Measurements from ENCODE around the gene SHB.
"Not testable (repeated sequence)": the region's sequence is repeated elsewhere in the genome, so short reads cannot be mapped to it uniquely, and the experiment has no call there.

The SHB gene

DNA sequence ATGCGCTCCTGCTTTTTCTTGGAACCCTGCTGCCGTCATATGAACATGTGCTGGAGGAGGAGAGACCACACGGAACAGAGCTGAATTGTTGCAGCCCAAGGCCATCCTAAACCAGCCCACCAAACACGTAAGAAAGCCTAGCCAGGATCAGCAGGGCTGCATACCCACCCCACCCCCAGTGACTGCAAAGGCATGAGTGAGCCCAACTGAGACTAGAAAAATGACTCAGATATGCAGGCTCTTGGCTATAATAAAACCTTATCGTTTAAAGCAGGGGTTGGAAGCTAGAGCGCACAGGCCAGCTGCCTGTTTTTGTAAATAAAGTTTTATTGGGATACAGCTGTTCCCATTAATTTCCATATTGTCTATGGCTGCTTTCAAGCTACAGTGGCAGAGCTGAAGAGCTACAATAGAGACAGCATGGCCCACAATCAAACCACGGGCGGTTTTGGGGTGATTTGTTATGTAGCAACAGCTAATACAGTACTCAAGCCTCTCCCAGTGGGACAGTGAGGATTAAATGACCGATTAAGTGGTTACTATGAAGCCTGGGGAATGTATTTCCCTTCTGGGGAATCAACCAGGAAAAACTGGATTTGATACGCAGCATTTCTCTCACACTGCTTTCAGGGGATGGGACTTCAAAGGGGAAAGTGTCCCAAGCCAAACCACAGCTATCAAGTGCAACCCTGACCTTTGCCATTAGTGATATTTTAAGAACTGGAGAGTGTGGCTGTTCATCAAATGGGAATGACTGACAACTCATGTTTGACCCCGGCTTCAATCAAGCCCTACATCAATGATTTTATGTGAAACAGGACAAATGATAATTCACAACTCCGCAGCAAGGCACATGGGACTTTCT, 6.3 kb downstream of the SHB start:
- DNase-seq: no peak

DNA sequence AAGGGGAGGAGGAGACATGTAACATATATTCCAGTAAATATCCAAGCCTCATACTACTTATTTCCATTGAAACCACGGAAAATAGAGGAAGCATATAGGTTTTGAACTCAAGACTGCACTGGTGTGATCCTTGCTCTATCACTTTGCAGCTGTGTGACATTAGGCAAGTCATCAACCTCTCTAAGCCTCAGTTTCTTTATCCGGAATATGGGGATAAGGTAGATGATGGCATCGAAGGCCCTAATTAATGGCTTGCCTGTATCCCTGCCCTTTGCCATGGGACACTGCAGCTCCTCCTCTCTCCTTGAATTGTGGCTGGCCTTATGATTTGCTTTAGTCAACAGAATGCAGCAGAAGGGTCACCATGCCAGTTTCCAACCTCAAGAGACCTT, 6.9 kb downstream of the SHB start:
- no peak for DNase-seq

DNA sequence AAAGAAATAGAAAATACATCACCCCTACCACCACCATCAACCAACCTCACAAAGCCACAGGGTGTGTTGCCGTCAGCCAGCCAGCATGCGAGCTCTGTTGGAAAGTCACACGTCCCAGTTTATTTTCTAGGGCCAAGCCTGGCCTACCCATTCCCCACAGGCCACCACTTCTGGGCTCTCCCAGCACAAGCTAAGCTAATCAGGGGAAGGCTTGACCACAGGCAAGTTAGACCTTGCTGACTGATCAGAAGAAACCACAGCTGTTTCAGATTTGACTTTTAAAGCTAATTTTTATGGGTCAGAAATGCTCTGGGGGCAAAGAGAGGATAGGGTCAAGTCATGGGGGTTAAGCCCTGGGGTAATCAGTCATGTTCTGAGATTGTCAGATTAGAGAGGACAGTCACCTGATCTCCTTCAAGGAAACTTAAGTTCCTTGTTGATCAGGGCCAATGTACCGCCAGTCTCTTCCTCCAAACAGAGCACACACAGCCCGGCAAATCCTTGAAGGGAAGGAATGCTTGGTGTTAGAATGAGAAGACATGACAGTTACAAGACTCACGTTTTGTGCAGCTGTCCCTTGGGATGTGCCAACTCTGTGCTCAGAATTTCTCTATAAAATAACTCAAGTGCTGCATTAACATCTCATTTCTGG, 7.6 kb downstream of the SHB start:
- no peak for DNase-seq

DNA sequence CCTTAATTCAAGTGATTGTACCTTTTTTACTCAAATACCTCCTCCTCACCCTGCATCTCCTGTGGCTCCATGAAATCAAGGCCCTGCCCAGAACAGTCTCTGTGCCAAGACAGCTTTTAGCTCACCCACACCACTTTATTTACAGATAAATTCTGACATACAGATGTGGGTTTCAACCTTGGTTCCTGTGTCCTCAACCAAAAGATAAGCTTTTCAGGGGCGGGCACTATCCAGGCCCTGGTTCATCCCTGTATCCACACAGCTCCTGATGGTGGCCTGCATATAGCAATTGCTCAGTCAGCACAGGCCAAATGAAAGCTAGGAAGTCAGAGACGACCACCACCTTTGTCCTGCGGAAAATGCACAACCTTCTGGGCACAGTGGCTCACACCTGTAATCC, 8.3 kb downstream of the SHB start:
- no peak for DNase-seq

DNA sequence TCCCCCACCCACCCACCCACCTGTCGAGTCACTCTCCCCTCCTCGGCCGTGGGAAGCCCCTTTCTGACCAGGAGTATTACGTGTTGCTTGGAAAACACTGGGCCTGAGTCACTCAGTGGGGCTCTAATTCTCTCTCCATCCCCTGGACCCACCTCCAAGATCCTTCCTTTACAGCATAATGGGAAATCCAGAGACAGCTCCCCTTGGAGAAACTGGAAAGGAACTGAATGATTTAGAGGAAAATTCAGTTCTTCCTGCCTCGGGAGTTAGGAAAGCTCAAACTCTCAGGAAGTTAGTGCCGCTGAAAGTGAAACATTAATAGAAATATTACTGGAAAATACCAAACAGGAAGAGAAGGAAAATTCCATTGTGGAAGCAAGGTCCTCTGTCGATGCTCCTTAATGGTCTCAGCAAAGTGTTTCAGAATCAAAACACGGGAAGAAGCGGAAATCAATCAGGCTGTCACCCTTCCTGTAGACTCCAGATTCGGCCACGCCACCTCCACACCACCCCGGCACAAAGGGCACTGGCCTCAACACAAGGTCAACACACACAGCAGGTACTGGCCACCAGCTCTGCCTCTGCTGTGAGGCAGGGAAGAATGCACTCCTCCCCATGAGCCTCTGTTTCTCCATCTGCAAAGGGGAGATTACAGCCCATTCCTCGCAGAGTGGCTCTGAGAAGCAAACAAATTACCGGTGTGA, 9.6 kb downstream of the SHB start:
- DNase-seq: no peak

DNA sequence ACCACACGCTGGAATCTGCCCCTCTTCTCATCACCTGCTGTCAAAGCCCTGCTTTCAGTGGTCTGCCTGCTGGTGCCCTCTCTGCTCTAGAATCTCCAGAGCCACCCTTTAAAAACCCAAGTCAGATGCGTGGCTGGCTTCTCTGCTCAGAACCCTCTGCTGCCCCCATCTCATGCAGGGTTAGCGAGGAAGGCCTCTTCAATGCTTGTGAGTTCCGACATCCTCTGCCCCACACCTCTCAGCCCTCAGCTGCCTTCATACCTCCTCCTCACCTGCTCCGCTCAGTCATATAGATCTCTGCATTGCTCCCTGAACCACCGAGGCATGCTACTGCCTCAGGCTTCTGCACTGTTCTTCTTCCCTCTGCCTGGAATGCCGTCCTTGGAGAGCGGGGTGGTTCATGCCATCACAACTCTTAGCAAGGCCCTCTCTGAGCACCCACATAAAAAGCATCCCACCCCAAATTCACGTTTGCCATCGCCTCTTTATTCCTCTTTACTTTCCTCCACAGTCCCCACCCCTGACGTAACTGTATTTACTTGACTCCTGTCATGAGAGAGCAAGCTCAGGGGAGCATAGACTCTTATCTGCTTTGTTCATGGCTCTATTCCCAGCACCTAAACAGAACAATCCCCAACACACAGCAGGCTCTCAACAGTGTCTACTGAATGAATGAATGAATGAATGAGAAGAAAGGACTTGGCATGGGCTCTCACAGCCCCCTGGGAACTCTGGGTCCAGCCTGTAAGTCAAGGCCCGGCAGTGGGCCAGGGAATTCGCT, 10.4 kb downstream of the SHB start:
- DNase-seq: no peak

DNA sequence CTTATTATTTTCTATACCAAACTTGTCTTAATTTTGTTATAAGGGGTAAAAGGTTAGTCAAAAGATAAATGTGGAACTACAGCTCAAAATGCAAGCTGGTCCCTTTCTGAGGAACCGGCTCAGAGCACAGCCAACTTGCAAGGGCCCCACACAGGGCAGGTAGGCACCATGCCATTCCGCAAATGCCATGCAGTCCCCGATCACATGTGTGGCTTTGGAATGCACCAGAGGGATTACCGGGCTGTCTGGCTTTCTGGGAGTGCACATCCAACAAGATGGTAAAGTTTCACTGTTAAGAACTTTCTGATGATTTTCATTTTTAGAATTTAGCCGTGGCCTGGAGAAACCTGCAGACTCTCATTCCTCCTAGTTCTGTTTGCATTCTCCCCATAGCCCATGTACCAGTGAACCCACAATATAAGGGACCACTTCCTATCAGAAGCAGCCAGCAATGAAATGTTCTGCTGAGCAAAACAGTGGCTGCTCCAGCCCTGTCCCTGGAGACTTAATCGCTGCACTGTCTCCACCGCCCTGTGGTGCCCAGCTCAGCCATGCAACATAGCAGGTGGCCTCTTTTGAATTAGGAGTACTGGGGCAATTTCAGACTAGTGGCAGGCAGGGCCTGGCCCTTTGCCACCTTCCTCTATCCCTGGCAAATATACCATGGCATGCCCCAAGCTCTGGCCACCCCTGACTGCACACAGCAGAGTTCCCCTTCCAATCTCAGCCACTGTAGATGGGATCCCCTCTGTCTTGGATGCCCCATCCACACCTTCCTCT, 11.4 kb downstream of the SHB start:
- no peak for DNase-seq

DNA sequence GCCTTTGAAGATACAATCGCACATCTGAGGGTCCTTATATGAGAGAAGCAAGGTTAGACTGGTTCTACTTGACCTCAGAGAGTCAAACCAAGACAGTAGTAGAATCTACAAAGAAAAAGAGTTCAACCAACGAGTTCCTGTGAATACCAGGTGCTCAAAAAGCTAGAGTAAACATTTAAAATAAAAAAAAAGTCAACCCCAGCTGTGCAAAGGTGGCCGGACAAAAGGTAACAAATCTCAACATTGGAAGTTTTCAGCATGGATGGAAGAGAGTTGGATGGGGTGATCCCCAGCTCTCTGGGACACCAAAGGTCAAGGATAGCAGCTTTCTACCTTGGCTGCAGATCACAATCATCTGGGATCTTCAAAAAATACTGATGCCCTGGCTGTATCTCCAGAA, 14.4 kb downstream of the SHB start:
- DNase-seq: no peak

DNA sequence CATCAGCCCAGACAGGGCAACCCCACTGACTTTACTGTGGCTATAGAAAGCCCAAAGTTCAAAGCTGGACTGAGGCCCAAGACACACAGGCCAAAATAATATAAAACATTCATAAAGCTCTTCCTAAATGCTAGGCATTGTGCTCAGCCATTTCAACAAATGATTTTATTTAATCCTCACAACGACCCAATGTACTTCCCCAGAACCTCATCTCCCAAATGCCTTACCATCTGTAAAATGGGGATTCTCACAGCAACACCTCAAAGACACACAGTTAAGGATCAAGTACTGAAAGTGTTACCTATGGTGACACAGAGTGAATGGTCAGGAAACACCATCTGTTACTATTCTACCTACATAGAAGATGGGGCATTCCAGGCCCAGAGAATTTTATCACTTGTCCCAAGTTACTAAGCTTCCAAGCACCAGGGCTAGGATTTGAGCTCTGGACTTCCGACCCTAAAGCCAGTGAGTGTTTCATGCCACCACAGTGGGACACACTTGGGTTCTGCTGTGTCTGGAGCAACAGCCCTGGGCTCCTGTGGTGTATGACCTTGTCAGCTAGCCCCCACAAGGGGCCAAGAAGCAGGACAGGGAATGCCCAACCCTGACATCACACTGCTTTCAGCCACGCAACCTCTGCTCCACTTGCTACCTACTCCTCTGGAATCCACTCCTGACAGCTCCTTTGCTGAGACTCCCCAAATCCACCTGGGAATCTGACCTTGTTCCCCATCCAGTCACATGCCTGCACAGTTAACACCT, 15.1 kb downstream of the SHB start:
- no peak for DNase-seq

DNA sequence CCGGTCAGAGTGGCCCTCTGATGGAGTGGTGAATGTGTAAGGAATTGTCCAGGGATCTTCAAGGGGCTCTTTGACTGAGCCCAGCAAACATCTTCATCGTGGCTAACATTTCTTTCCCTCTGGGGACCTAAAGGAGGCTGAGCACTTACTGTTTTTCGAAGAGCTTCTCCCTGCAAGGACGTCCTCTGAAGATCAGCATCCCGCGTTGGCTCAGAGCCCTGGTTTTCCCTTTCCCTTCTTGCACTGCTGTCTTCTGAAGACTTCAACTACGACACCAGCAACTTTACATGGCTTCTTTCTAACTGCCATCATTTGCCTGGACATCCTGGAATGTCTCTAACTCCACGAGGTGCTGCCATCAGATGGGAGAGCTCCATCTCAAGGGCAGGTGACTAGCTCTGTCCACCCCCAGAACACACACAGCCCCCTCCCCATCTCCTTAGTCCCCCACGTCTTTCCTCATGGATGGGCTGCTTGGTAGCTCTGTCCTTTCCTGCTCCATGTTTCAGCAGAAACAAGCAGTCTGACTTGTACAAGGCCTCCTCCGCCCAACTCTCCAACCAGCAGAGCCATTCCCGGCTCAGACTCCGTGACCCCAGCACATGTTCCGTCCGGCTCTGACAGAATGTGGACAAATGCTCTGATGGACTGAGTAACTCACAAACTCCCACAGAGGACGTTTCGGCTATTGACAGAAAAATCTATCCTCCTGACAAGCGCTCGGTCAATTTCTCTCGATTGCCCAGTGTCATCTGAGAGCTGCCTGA, 17.1 kb downstream of the SHB start:
- DNase-seq: no peak

DNA sequence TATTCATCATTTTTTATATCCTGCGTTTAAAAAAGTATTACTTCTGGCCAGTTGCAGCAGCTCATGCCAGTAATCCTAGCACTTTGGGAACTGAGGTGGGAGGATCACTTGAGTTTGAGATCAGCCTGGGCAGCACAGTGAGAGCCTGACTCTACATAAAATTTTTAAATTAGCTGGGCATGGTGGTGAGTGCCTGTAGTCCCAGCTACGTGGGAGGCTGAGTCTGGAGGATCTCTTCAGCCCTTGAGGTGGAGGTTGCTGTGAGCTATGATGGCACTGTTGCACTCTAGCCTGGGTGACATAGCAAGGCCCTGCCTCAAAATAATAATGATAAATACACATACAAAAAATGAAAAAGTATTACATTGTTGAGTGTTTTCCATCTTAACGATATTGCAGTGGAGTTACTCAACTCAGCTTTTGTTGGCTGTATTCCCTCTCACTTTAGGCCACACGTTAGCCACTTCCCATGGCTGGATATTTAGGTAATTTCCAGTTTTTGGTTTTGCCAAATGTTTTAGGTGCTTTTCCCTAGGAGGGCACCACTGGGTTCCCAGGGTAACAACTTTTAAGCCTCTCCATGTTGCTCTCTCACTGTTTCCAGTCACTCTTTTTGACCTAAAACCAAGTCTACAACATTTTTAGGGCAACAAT, 20.6 kb downstream of the SHB start:
- DNase-seq: no peak

DNA sequence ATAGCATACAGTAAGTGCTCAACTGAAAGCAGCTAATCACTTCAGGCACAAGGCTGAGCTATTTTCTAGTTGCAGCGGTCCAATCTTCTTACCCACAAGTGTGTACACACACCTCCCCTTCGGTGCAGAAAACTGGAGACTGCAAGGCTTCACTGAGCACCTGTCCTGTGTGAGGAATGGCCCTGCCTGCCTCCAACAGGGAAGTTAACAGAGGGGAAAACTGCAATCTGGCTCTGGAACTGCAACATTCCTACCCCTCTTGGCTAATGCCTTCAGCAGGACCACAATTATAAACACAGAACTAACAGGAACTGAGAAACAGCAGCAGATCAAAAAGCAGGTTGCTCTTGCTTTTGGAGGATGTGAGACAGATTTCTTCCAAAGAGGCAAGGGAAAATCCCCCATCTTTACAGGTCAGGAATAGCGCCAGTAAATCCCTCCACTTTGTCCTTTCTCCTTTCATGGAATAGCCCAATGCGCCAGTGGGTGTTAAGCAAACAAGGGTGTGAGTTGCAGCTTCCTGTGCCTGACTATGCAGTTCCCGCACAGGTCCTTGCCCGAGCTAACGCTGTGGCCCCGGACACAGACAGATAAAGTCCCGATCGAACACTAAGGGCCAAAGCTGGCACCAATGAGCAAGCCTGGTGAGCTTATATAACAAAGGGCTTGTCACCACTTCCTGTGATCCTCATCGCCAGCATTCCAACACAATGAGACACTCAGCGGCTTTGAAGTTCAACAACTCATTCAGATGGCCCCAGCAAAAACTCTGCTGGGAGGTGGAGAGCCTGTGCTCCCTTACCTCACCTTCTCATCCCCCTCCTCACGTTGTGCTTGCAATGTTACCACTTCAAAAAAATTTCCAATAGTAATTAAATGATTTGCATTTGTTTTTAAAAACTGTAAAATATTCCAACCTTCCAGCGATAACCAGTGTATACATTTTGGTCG, 21.5 kb downstream of the SHB start:
- DNase-seq: peak in 1 of 4 experiments; percentile 3

DNA sequence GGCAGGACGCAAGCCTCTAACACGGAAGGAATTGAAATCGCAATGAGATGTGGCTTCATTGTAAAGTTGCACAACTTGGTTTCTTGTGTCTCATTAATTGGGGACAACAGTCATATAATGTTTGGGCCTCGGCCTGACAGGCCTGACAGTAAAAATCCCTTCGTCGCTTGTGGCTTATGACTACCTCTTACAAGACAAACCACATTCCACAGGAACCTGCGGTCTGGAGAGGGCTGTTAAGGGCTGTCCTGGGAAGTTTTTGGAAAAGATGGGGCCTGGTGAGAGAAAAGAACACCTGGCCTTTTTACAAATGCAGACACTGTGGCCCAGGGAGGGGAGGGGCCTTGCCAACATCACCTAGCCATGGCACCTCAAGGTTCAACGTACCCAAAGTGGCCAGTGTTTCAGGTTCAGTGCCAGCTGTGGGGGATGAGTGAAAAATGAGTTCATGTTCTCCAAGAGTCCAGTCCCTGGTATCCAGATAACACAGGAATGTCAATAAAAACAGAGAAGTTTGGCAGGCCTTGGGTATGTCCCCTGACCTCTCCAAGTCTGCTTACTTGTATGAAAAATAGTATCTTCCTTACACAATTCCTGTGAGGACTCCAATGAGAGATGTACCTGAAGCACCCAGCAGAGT, 22.2 kb downstream of the SHB start:
- no peak for DNase-seq

DNA sequence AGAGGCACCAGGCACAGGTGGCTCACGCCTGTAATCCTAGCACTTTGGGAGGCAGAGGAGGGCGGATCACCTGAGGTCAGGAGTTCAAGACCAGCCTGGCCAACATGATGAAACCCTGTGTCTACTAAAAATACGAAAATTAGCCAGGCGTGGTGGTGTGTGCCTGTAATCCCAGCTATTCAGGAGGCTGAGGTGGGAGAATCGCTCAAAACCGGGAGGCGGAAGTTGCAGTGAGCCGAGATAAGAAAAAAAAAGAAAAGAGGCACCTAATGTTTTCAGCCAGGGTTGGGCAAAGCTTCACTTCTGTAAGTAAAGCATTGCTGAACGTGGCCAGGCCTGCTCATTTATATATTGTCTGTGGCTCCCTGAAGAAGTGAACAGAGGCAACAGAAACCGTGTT, 23.1 kb downstream of the SHB start:
- DNase-seq: not testable (repeated sequence)

DNA sequence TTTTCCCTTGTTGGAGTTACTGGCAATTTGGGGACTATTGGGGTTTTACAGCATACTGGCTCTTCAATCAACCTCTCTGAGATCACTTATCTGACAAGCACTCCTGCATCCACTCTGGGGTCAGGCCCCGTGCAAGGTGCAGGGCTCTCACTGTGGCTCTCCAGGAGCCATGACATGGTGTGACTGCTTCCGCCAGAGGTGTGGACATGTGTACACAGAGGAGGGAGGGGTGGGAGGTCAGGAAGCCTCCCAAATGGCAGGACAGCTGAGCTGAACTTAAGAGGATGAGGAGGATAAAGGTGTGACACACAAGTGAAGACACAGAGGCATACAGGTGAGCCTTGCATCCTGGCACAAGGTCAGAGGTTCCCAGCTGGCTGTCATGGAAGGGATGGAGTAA, 24.3 kb downstream of the SHB start:
- no peak for DNase-seq

DNA sequence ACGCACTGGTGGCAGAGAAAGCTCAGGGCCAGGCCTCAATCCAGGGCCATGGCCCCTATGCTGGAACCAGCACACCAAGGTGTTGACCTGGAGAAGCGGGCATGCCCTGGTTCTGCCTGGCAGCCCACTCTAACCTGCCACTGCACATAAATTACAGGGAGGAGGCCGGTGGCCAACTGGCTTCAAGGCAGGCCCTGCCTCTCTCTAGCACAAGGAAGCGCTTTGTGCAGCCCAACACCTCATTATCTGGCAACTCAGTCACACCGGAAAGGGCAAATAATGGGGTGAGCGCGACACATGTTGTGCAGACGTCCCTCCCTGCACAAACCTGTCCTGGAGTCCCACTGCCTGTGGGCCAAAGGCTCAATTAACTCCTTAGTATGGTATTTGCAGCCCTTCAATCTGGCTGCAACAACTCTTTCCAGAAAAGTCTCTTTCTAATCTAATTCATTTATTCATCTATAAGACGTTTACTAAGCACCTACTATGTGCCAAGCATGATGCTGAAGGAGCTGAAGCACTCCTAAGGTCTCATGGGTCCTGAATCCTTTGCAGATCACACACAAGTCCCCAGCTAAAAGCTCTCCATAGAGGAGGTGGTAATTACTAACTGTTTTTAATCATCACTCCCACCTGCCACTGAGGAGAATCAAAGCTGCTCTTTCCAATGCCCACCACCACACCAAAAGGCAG, 24.9 kb downstream of the SHB start:
- no peak for DNase-seq

DNA sequence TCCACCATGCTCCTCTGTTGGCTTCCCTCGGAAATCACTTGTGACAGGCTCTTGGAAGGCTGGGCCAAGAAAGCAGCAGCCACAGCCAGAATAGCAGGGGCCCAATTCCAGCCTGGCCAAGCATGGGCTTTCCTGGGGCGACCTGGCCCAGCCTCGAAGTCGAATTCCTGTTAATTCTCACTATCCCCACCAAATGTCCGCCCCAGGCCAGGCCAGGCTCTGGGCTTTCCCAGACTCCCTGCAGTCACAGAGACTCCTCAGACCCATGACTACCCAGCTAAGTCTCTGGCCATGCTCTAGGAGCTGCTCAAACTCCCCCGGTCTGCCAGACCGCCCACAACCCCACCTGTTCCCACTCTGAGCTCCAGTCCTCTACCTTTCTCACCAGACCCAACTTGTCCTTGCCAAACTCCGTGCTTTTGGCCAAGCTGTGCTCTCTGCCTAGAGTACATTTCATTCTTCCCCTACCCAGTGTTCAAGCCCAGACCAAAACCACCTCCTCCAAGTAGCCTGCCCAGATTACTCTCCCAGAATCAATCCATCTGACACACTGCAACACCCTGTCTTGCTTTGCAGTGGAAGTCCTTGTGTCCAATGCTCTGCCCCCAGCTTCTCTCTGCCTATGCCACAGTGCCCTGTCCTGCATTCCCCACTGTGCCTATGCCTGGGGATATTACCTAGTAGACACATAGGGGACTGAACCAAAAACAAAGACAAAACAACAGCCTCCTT, 26.2 kb downstream of the SHB start:
- DNase-seq: no peak
